Measurements from ENCODE around the gene ZNF692. TPM values are rescaled to one million over a fixed set of nuclear protein-coding genes. Genes with fewer than 3 reads are reported as not detected.

ZNF692 gene
- total and polyA plus RNA-seq, 2 of the 13 experiments (the other 11 are each of a cell fraction or from before 2014, with no cell fraction given): 27.3 to 45.8 TPM

DNA sequence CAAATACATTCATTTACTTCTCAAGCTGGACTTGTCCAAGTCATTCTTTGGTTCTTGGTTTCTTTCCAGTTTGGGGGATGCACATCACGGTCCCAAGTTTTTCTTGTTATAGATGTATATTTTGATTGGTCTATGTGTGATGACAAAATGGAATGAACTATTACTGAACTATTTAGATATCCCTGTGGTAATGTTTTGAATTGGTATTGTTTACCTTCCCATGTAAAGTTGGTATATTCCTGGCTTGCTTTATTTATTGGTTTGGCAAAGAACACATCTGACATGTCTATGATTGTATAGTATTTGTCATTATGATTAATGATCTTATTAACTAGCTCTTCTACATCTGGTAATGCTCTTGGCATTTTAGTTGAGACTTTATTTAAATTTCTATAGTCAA is 22.4 kb upstream of the ZNF692 start:
- H3K27me3 ChIP-seq (ENCODE audit: control insufficient read depth in 1 of 2, insufficient read depth in 2 of 2, low read length in 2 of 2): no peaks in the 10 kb centered on the region
- CTCF ChIA-PET (ENCODE audit: low intra/inter-chr PET ratio, low total read pairs): no interaction called here
- no peaks in the 10 kb centered on the region for H3K79me2 ChIP-seq (ENCODE audit: insufficient read depth, low read length)
- no peak for ATAC-seq
- H4K20me1 ChIP-seq (ENCODE audit: insufficient read depth, low read length): no peaks in the 10 kb centered on the region
- 92% methylated on average over 1 of the region's 1 CpG for WGBS (ENCODE audit: low lambda C conversion rate)
- no peak for DNase-seq (ENCODE audit: low spot score)
- no peak overlapping the region for H2AFZ ChIP-seq (ENCODE audit: low read length)
- TF ChIP-seq ZNF225 (CRISPR knock-in tag; IDR thresholded peaks at IDR 0.05): no peak
- TF ChIP-seq, protein P1, sequence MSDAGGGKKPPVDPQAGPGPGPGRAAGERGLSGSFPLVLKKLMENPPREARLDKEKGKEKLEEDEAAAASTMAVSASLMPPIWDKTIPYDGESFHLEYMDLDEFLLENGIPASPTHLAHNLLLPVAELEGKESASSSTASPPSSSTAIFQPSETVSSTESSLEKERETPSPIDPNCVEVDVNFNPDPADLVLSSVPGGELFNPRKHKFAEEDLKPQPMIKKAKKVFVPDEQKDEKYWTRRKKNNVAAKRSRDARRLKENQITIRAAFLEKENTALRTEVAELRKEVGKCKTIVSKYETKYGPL (CRISPR knock-in tag; IDR thresholded peaks at IDR 0.05): no peak
- TF ChIP-seq, protein P2, sequence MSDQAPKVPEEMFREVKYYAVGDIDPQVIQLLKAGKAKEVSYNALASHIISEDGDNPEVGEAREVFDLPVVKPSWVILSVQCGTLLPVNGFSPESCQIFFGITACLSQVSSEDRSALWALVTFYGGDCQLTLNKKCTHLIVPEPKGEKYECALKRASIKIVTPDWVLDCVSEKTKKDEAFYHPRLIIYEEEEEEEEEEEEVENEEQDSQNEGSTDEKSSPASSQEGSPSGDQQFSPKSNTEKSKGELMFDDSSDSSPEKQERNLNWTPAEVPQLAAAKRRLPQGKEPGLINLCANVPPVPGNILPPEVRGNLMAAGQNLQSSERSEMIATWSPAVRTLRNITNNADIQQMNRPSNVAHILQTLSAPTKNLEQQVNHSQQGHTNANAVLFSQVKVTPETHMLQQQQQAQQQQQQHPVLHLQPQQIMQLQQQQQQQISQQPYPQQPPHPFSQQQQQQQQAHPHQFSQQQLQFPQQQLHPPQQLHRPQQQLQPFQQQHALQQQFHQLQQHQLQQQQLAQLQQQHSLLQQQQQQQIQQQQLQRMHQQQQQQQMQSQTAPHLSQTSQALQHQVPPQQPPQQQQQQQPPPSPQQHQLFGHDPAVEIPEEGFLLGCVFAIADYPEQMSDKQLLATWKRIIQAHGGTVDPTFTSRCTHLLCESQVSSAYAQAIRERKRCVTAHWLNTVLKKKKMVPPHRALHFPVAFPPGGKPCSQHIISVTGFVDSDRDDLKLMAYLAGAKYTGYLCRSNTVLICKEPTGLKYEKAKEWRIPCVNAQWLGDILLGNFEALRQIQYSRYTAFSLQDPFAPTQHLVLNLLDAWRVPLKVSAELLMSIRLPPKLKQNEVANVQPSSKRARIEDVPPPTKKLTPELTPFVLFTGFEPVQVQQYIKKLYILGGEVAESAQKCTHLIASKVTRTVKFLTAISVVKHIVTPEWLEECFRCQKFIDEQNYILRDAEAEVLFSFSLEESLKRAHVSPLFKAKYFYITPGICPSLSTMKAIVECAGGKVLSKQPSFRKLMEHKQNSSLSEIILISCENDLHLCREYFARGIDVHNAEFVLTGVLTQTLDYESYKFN (CRISPR knock-in tag; conservative IDR thresholded peaks at IDR 0.05): no peak
- TF ChIP-seq ZNF547 (CRISPR knock-in tag; IDR thresholded peaks at IDR 0.05): no peak
- TF ChIP-seq, protein P3, sequence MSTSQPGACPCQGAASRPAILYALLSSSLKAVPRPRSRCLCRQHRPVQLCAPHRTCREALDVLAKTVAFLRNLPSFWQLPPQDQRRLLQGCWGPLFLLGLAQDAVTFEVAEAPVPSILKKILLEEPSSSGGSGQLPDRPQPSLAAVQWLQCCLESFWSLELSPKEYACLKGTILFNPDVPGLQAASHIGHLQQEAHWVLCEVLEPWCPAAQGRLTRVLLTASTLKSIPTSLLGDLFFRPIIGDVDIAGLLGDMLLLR (CRISPR knock-in tag; IDR thresholded peaks at IDR 0.05): no peak
- in situ Hi-C loops (cut with HindIII; ENCODE audit: extremely low pct_ligation_motif_present, low pct_unique_long_range_greater_than_20kb): no loop called here
- no peaks in the 10 kb centered on the region for H3K9me3 ChIP-seq (ENCODE audit: low read length)
- H3K36me3 ChIP-seq (replicated peaks in 1 of 2; ENCODE audit: control insufficient read depth in 1 of 2, insufficient read depth in 2 of 2, low read length in 2 of 2): no peaks in the 10 kb centered on the region
- FAIRE-seq: no peak
- intact Hi-C loops (cut with micrococcal nuclease; ENCODE audit: unreplicated experiment): no loop called here
- POLR2A ChIA-PET: no interaction called here
- H3K4me1 ChIP-seq (ENCODE audit: insufficient read depth, low read length): no peaks in the 10 kb centered on the region
- no peak overlapping the region for H3K9ac ChIP-seq (ENCODE audit: insufficient read depth, low read depth, low read length)
- no peak overlapping the region for H3K27ac ChIP-seq (ENCODE audit: extremely low read length, insufficient read depth, low read length)
- BruUV-seq (replicated peaks): no TSS peak
- H3K4me2 ChIP-seq (ENCODE audit: low read depth, low read length): no peak overlapping the region
- no peak overlapping the region for H3K4me3 ChIP-seq (replicated peaks in 1 of 3; ENCODE audit: insufficient read depth in 1 of 3, low read depth in 2 of 3, low read length in 3 of 3)

Measured in HepG2 (cell line).